Measurements from ENCODE around the gene ACR. TPM values are rescaled to one million over a fixed set of nuclear protein-coding genes. Genes with fewer than 3 reads are reported as not detected.

Gene ACR
- total and polyA plus RNA-seq, 2 of the 8 experiments (the other 6 are each of a cell fraction or from before 2014, with no cell fraction given): 0.56 TPM; not detected in 1

DNA sequence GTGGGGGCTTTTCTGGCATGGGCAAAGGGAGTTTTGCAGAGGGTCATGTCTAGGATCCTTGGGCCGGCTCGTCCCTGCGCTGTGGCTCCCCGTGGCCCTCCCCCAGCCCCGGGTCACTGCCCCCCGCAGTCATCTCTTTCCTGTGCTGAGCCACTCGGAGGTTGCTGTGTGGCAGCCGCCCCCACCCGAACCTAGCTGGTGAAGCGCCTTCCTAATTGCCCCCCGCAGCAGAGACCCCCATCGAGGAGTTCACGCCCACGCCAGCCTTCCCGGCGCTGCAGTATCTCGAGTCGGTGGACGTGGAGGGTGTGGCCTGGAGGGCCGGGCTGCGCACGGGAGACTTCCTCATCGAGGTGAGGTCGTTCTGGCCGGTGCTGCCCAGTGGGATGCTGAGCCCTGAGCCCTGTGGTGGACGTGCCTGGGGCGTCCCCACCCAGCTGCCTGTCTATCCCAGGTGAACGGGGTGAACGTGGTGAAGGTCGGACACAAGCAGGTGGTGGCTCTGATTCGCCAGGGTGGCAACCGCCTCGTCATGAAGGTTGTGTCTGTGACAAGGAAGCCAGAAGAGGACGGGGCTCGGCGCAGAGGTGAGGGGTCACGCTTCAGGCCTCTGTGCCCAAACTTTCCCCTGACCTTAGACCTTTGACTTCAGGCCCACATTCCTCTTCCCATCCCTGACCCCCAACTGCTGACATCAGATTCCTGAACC is 33.3 kb upstream of the ACR start:
- FAIRE-seq: no peak
- H3K27ac ChIP-seq (ENCODE audit: low read depth, low read length): no peak overlapping the region

More for the DNA sequence above, 33.3 kb upstream of the ACR start:
- no peak overlapping the region for H3K9ac ChIP-seq (replicated peaks in 1 of 4; ENCODE audit: extremely low read depth in 1 of 4, low read depth in 3 of 4, low read length in 3 of 4)
- H2BK15ac ChIP-seq (ENCODE audit: low read length): no peak overlapping the region; the same call in 1 of the 2 replicates
- H4K5ac ChIP-seq (ENCODE audit: insufficient read length, low read depth, low read length): no peak overlapping the region
- H4K20me1 ChIP-seq (replicated peaks in 1 of 2; ENCODE audit: control insufficient read depth in 1 of 2, insufficient read depth in 2 of 2, low read length in 2 of 2): peaks cover 3 to 22% of the 10 kb centered on the region in 2 experiments
- ChIA-PET CTCF (ENCODE audit: partially characterized antibody) (interaction anchor here (0.8 kb wide), 1 partner anchor 8 kb away, joined by 3 read pairs; no protein-coding TSS in a partner anchor), POLR2A (ENCODE audit: partially characterized antibody) (no interaction called here)
- H3K4me3 ChIP-seq (ENCODE audit: extremely low read depth in 1 of 4, insufficient read depth in 2 of 4, low read depth in 3 of 4, low read length in 4 of 4): peak overlapping the region in 2 of 4 experiments; percentile 10 to 49; a peak in 3 of 8 replicates
- 85% methylated on average over 32 of the region's 37 CpGs; no CpG with 5 or more reads in 1 of the 2 experiments for WGBS, 2 experiments (ENCODE audit: extremely low coverage in 1 of 2, insufficient coverage in 1 of 2, insufficient read length in 1 of 2, insufficient replicate concordance in 2 of 2, low coverage in 1 of 2, low lambda C conversion rate in 2 of 2, missing lambda C conversion rate in 1 of 2)
- H3K4me2 ChIP-seq (ENCODE audit: insufficient read depth in 1 of 2, low read depth in 2 of 2, low read length in 2 of 2): peak overlapping the region in 1 of 2 experiments; percentile 68; a peak in 2 of 4 replicates
- no peaks in the 10 kb centered on the region for H3K79me2 ChIP-seq (ENCODE audit: control insufficient read depth in 1 of 2, insufficient read depth in 2 of 2, low read length in 2 of 2)
- no peaks in the 10 kb centered on the region for H3K79me1 ChIP-seq (ENCODE audit: low read depth, low read length)
- no peaks in the 10 kb centered on the region for H3K27me3 ChIP-seq (replicated peaks in 1 of 4; ENCODE audit: control insufficient read depth in 3 of 4, extremely low read depth in 1 of 4, insufficient read depth in 3 of 4, low read length in 3 of 4)
- DNase-seq (ENCODE audit: low read depth in 1 of 2, low spot score in 2 of 2): no peak
- H4K91ac ChIP-seq (replicated peaks; ENCODE audit: insufficient read length, low read length): no peak overlapping the region
- H3K56ac ChIP-seq (replicated peaks; ENCODE audit: insufficient read length, low read depth, low read length): no peak overlapping the region
- H2BK20ac ChIP-seq (ENCODE audit: low read length): no peak overlapping the region
- no peak overlapping the region for H2AK5ac ChIP-seq (ENCODE audit: low read depth, low read length)
- no peak overlapping the region for H2BK12ac ChIP-seq (ENCODE audit: low read depth, low read length)
- H2AFZ ChIP-seq (ENCODE audit: low read length): no peak overlapping the region
- H3K23ac ChIP-seq (ENCODE audit: insufficient read length): no peak overlapping the region
- no peak overlapping the region; the same call in 1 of the 2 replicates for H4K8ac ChIP-seq (ENCODE audit: extremely low read depth, insufficient read depth, low read length)
- H2BK5ac ChIP-seq (ENCODE audit: low read depth, low read length): no peak overlapping the region
- peaks cover 0 to 11% (median 3%) of the 10 kb centered on the region in 4 experiments; a peak in 4 of 7 replicates for H3K4me1 ChIP-seq (replicated peaks in 1 of 4; ENCODE audit: control insufficient read depth in 3 of 4, insufficient read depth in 4 of 4, low read length in 3 of 4)
- peak overlapping the region; percentile 6; the same call in 1 of the 2 replicates for H3K18ac ChIP-seq (ENCODE audit: extremely low read depth, low read length)
- H2BK120ac ChIP-seq (replicated peaks; ENCODE audit: low read depth, low read length): no peak overlapping the region
- no peak overlapping the region for H3K4ac ChIP-seq (replicated peaks; ENCODE audit: insufficient read length, low read depth, low read length)
- H3K36me3 ChIP-seq (ENCODE audit: control insufficient read depth in 2 of 4, insufficient read depth in 4 of 4, low read length in 3 of 4): no peaks in the 10 kb centered on the region
- no peaks in the 10 kb centered on the region for H3K9me3 ChIP-seq (ENCODE audit: insufficient read depth in 2 of 2, low read depth in 1 of 2, low read length in 1 of 2)
- peaks cover 2% of the 10 kb centered on the region; the same call in 1 of the 2 replicates for H3K23me2 ChIP-seq (ENCODE audit: low read depth, low read length)
- no peak overlapping the region for H3K14ac ChIP-seq (ENCODE audit: insufficient read length)
- TF ChIP-seq MAFK (IDR thresholded peaks at IDR 0.05; ENCODE audit: low read depth, low read length) (no peak), EZH2 (IDR thresholded peaks at IDR 0.05; ENCODE audit: low read depth, low read length, severe bottlenecking) (no peak), TAF7 (optimal IDR thresholded peaks at IDR 0.05; ENCODE audit: borderline replicate concordance, low read depth, low read length) (no peak), SP4 (IDR thresholded peaks at IDR 0.05; ENCODE audit: low read length) (no peak)

All from H1 (cell line).